Sigmoid colon (tissue), 7 donors: Measurements from ENCODE around the gene FIBCD1. TPM values are rescaled to one million over a fixed set of nuclear protein-coding genes. Genes with fewer than 3 reads are reported as not detected.
A peak's percentile ranks its signal among the peaks of the same experiment; 100 is the strongest.

Experiments
- DNase-seq: peaks from one replicate; pipeline ENCODE4 v3.0.0-alpha.2; 2019
- H3K27ac ChIP-seq, 4 donors: fragments of 200-600 bp; sonication (generic); one replicate each; pipeline ENCODE4 v1.5.1; 2016 to 2019; ENCODE audit warnings: mild to moderate bottlenecking in 1 of 4
- H3K27me3 ChIP-seq, 3 donors: fragments of 200-600 bp; sonication (generic); one replicate each; pipeline ENCODE4 v1.5.1; 2019; ENCODE audit warnings: mild to moderate bottlenecking in 1 of 3
- H3K36me3 ChIP-seq, 4 donors: fragments of 200-600 bp; sonication (generic); one replicate each; pipeline ENCODE4 v1.5.1; 2016 to 2019
- H3K4me1 ChIP-seq, 4 donors: fragments of 200-600 bp; sonication (generic); one replicate each; pipeline ENCODE4 v1.5.1; 2017 to 2019
- H3K4me3 ChIP-seq, 4 donors: fragments of 200-600 bp; sonication (generic); one replicate each; pipeline ENCODE4 v1.5.1; 2017 to 2019; ENCODE audit warnings: mild to moderate bottlenecking in 2 of 4, moderate library complexity in 1 of 4
- H3K9me3 ChIP-seq, 4 donors: fragments of 200-600 bp in 3 of 4; sonication (generic) in 3 of 4; one replicate each; pipeline versions ENCODE4 v1.5.1 to v1.6.1; 2013 to 2019
- EP300 ChIP-seq, 4 donors: sonication (generic); formaldehyde crosslinking; IDR thresholded peaks; one replicate each; pipeline ENCODE4 v1.6.1; 2017; ENCODE audit warnings: antibody characterized with exemption in 4 of 4
- POLR2A ChIP-seq, 2 donors: fragments of 450-650 bp; IDR thresholded peaks; one replicate each; pipeline ENCODE4 v1.6.1; 2016; ENCODE audit warnings: antibody characterized with exemption in 2 of 2, mild to moderate bottlenecking in 2 of 2, moderate library complexity in 2 of 2
- POLR2AphosphoS5 ChIP-seq, 4 donors: sonication (generic); formaldehyde crosslinking; IDR thresholded peaks; one replicate each; pipeline ENCODE4 v1.6.1; 2017; ENCODE audit warnings: antibody characterized with exemption in 4 of 4
- WGBS, 2 donors: extraction: QIAGEN DNeasy Blood & Tissue Kit; methylation state at CpG; one replicate each; pipeline ENCODE4 v1.1.7; 2013; 5-methylcytosine and 5-hydroxymethylcytosine counted together
- intact Hi-C: fragments of 100-400 bp; cut with DNase I; formaldehyde crosslinking; loops from one replicate; pipeline ENCODE4 v1.15.1; 2023
- polyA plus RNA-seq, 3 donors: library from polyadenylated mRNA; stranded (reverse); fragments of 200-250 nt; gene quantifications; one replicate each; pipeline ENCODE4 v1.2.3, GENCODE V29; 2013
- total RNA-seq, 4 donors: library from RNA; depleted of rRNA; stranded (reverse); fragments of >200 nt; gene quantifications; one replicate each; pipeline ENCODE4 v1.1.0, GENCODE V29; 2016
- TF ChIP-seq, protein P1 (sequence below), 4 experiments: fragments of 450-650 bp in 3 of 4; fragments of 200-600 bp in 1 of 4; IDR thresholded peaks; one replicate each; pipeline ENCODE4 v1.5.1; 2016 to 2019; ENCODE audit warnings: antibody characterized with exemption in 4 of 4, mild to moderate bottlenecking in 3 of 4, moderate library complexity in 2 of 4
- donor health status: healthy with polysubstance abuse.
- donor health status: Bipolar disorder and iron deficiency.
- donor health status: healthy.

The FIBCD1 gene
- total and polyA plus RNA-seq, 7 donors: 0.36 to 11.9 (median 10.6) TPM; not detected in 3

DNA sequence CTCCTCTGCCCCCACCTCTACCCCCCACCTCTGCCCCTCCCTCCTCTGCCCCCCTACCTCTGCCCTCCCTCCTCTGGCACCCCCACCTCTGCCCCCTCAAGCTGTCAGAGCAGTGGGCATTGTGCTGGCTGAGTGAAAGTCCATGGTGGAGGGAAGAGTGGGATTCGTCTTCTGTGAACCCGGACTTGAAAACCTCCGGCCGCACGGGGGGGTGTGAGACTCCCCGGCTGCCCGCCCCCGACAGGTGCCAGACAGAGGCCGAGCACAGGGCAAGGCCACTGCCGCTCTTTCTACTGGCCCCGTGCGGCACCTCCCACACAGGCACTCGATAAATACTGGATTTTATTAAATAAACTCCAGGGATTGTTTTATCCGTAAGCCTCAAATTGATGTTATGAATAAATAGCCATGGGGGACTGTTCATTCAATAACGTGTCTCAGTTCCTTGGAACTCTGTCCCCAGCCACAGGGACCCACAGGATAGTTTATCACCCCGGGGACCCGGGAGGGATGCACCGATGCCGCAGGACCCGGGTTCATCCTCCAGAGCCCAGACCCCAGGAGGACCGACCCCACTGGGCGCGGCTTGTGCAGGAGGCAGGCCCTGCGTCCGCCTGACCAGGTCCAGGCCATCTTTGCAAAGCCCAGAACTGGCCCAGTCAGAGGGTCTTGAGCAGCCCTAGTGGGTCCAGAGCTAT is 39.8 kb downstream of the FIBCD1 start:
- TF ChIP-seq, protein P1, sequence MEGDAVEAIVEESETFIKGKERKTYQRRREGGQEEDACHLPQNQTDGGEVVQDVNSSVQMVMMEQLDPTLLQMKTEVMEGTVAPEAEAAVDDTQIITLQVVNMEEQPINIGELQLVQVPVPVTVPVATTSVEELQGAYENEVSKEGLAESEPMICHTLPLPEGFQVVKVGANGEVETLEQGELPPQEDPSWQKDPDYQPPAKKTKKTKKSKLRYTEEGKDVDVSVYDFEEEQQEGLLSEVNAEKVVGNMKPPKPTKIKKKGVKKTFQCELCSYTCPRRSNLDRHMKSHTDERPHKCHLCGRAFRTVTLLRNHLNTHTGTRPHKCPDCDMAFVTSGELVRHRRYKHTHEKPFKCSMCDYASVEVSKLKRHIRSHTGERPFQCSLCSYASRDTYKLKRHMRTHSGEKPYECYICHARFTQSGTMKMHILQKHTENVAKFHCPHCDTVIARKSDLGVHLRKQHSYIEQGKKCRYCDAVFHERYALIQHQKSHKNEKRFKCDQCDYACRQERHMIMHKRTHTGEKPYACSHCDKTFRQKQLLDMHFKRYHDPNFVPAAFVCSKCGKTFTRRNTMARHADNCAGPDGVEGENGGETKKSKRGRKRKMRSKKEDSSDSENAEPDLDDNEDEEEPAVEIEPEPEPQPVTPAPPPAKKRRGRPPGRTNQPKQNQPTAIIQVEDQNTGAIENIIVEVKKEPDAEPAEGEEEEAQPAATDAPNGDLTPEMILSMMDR (IDR thresholded peaks at IDR 0.05): no peak
- no peak for TF ChIP-seq POLR2AphosphoS5 (IDR thresholded peaks at IDR 0.05)
- TF ChIP-seq POLR2A (IDR thresholded peaks at IDR 0.05): no peak
- no peak for TF ChIP-seq EP300 (IDR thresholded peaks at IDR 0.05)
- Histone ChIP-seq H3K4me1 (peaks cover 0 to 22% (median 20%) of the 10 kb centered on the region in 4 donors), H3K27ac (no peak overlapping the region), H3K4me3 (no peak overlapping the region), H3K36me3 (no peaks in the 10 kb centered on the region), H3K9me3 (no peaks in the 10 kb centered on the region), H3K27me3 (peaks cover 0 to 61% (median 32%) of the 10 kb centered on the region in 3 donors)
- intact Hi-C loops: no loop called here
- no peak for DNase-seq
- WGBS, 2 donors: 37 to 68% methylated on average over 25 of the region's 25 CpGs

DNA sequence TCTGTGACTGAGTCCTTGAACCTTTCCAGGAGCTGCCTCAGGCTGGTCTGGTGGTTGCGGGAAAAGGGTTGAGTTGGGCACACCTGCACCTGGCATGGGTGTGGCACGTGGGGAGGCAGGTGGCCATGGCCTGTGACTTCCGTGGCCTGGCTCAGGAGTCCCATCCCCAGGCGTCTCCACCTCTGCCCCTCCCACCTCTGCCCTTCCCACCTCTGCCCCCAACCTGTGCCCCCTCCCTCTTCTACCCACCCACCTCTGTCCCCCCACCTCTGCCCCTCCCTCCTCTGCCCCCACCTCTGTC is 40.5 kb downstream of the FIBCD1 start:
- Histone ChIP-seq H3K9me3 (no peaks in the 10 kb centered on the region), H3K27ac (no peak overlapping the region), H3K27me3 (peaks cover 0 to 57% (median 25%) of the 10 kb centered on the region in 3 donors), H3K4me3 (no peak overlapping the region), H3K36me3 (peaks cover under 1 to 4% (median 1%) of the 10 kb centered on the region in 4 donors), H3K4me1 (peaks cover 0 to 29% (median 27%) of the 10 kb centered on the region in 4 donors)
- 20 to 52% methylated on average over 4 of the region's 4 CpGs for WGBS, 2 donors
- TF ChIP-seq POLR2AphosphoS5 (IDR thresholded peaks at IDR 0.05) (no peak), POLR2A (IDR thresholded peaks at IDR 0.05) (no peak), EP300 (IDR thresholded peaks at IDR 0.05) (no peak)
- TF ChIP-seq, protein P1 (IDR thresholded peaks at IDR 0.05): no peak
- DNase-seq: no peak
- intact Hi-C loops: no loop called here

DNA sequence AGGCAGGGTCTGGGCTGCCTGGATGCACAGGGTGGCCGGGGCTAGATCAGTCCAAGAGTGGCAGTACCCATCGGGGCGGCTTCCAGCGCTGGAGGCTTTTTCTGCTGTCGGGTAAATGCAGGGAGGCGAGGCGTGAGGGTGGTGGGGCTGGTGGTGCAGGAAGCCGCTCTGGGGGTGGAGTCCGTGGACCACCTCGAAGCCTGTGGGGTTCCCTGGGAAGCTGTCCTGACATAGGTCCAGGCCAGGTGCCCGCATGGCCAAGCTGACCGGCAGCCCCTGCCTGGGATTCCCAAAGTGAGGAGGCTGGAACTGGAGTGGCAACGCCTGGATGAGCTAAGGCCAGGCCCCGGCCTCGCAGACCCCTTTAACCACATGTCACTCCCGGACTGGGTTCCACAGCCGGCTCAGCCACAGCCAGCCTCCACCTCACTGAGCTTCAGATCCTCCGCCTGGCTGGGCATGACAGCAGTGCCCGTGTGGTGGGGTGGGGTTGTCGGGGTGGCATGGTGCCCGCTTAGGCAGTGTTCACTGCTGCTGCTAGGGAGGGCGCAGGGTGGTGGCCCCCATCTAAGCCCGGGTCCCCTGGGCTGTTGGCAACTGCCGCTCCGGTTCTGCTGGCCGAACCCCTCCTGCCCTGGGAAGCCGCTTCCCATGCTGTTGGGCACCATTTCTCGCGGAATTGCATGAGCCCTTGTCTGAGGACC is 41.0 kb downstream of the FIBCD1 start:
- intact Hi-C loops: no loop called here
- peaks cover 5 to 9% (median 6%) of the 10 kb centered on the region in 4 donors for H3K36me3 ChIP-seq
- DNase-seq: no peak
- no peaks in the 10 kb centered on the region for H3K9me3 ChIP-seq
- WGBS, 2 donors: 24 to 69% methylated on average over 29 of the region's 29 CpGs
- peaks cover 0 to 33% (median 32%) of the 10 kb centered on the region in 4 donors for H3K4me1 ChIP-seq
- H3K4me3 ChIP-seq: no peak overlapping the region
- peaks cover 0 to 52% (median 20%) of the 10 kb centered on the region in 3 donors for H3K27me3 ChIP-seq
- no peak overlapping the region for H3K27ac ChIP-seq
- TF ChIP-seq POLR2A (IDR thresholded peaks at IDR 0.05) (no peak), POLR2AphosphoS5 (IDR thresholded peaks at IDR 0.05) (peak in 1 of 4 donors; percentile 10), EP300 (IDR thresholded peaks at IDR 0.05) (no peak)
- TF ChIP-seq, protein P1 (IDR thresholded peaks at IDR 0.05): no peak

DNA sequence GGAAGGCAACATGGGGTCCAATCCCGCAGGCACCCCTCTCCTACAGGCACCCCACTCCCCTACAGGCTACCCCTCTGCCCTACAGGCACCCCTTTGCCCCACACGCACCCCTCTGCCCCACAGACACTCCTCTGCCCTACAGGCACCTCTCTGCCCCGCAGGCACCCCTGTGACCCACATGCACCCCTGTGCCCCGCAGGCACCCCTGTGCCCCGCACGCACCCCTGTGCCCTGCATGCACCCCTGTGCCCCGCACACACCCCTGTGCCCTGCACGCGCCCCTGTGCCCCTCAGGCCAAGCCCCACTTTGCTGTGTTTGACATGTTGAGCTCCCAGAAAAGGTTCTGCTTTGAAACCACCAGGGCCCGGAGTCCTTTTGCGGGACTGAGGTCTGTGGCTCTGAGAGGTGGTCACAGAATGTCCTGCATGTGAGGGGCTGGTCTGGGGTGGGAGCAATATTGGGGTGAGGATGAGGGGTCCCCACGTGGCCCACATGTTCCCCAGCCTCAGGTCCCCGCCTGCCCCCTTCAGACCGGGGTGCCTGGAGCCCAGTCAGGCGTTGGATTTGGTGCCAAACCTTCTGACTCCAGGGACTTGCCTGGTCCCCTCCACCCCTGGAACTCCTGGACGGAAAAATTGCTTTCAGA is 41.8 kb downstream of the FIBCD1 start:
- DNase-seq: no peak
- H3K27me3 ChIP-seq: peaks cover 0 to 44% (median 12%) of the 10 kb centered on the region in 3 donors
- peaks cover 7 to 16% (median 11%) of the 10 kb centered on the region in 4 donors for H3K36me3 ChIP-seq
- WGBS, 2 donors: 53 to 84% methylated on average over 16 of the region's 16 CpGs
- peaks cover 0 to 39% (median 32%) of the 10 kb centered on the region in 4 donors for H3K4me1 ChIP-seq
- intact Hi-C loops: no loop called here
- no peak overlapping the region for H3K27ac ChIP-seq
- H3K4me3 ChIP-seq: no peak overlapping the region
- H3K9me3 ChIP-seq: no peaks in the 10 kb centered on the region
- no peak for TF ChIP-seq EP300 (IDR thresholded peaks at IDR 0.05)
- TF ChIP-seq, protein P1 (IDR thresholded peaks at IDR 0.05): no peak
- no peak for TF ChIP-seq POLR2A (IDR thresholded peaks at IDR 0.05)
- no peak for TF ChIP-seq POLR2AphosphoS5 (IDR thresholded peaks at IDR 0.05)
